HCT116 (cell line): Measurements from ENCODE around the gene NEU4. TPM values are rescaled to one million over a fixed set of nuclear protein-coding genes. Genes with fewer than 3 reads are reported as not detected.

Experiments
- ATAC-seq: fragments of 200-7000 bp; cut with Tn5 transposase; 2 replicates; pipeline ENCODE4 v1.9.1; 2020; ENCODE audit warnings: mild to moderate bottlenecking, moderate library complexity
- BruUV-seq: library from RNA; stranded (reverse); fragments of 400-500 nt; replicated peaks from 2 replicates; lab custom pipeline; 2021; lab: Mats Ljungman, UMichigan
- CTCF ChIA-PET: fragments of 300-600 bp; sonication (Branson Sonifier 250); formaldehyde crosslinking; loops from one replicate; lab custom pipeline; 2021; ENCODE audit warnings: antibody characterized with exemption; lab: Charles Lee
- POLR2A ChIA-PET: fragments of 300-600, 350-600 bp; sonication (Branson Sonifier 250); formaldehyde crosslinking; loops from one replicate; lab custom pipeline; 2021; ENCODE audit warnings: antibody characterized with exemption; lab: Charles Lee
- RAD21 ChIA-PET, 2 experiments: fragments of 300-600 bp; sonication (Branson Sonifier 250); formaldehyde crosslinking; loops; one replicate each; lab custom pipeline; 2023; ENCODE audit warnings: low total read pairs in 2 of 2; ENCODE audit not compliant: uncharacterized antibody in 2 of 2, unreplicated experiment in 2 of 2, low non-redundant PET in 1 of 2; lab: Charles Lee
- DNase-seq: peaks from one replicate; pipeline ENCODE4 v3.0.0-alpha.2; 2010; ENCODE audit warnings: low read depth, low spot score
- H2AFZ ChIP-seq: fragments of 200-600 bp; shearing (Covaris generic), sonication (generic); 2 replicates; pipeline ENCODE4 v1.6.1; 2017; ENCODE audit warnings: low read depth, mixed run types, mixed read lengths, antibody characterized with exemption, low read length; ENCODE audit not compliant: poor library complexity, severe bottlenecking
- H3K27ac ChIP-seq: 2 replicates; pipeline ENCODE4 v1.5.1; 2012; ENCODE audit warnings: low read depth, low read length
- H3K27me3 ChIP-seq: fragments of 200-600 bp; sonication (generic); 2 replicates; pipeline ENCODE4 v1.6.1; 2016; ENCODE audit warnings: mixed run types, low read length, mixed read lengths; ENCODE audit not compliant: insufficient read depth
- H3K36me3 ChIP-seq, 2 experiments: fragments of 200-500 bp in 1 of 2; fragments of 200-600 bp in 1 of 2; sonication (Bioruptor generic) in 1 of 2; sonication (generic) in 1 of 2; 2 replicates each; pipeline versions ENCODE4 v1.5.1 to v1.6.1; 2014 to 2016; ENCODE audit warnings: low read length in 2 of 2, inconsistent platforms in 1 of 2, mixed read lengths in 1 of 2, mixed run types in 1 of 2; ENCODE audit not compliant: insufficient read depth in 2 of 2, control insufficient read depth in 1 of 2
- H3K4me1 ChIP-seq, 2 experiments: fragments of 200-600 bp in 1 of 2; sonication (generic) in 1 of 2; 2 replicates each; pipeline versions ENCODE4 v1.5.1 to v1.6.1; 2012 to 2017; ENCODE audit warnings: low read length in 2 of 2, inconsistent platforms in 1 of 2, mild to moderate bottlenecking in 1 of 2, mixed read lengths in 1 of 2, mixed run types in 1 of 2, moderate library complexity in 1 of 2; ENCODE audit not compliant: insufficient read depth in 2 of 2, control insufficient read depth in 1 of 2
- H3K4me2 ChIP-seq: fragments of 200-600 bp; sonication (generic); 2 replicates; pipeline ENCODE4 v1.6.1; 2017; ENCODE audit warnings: mixed run types, low read length, mixed read lengths
- H3K4me3 ChIP-seq, 2 experiments: fragments of 200-600 bp in 1 of 2; sonication (generic) in 1 of 2; replicated peaks in 1 of 2; 2 replicates each; pipeline ENCODE4 v1.5.1; 2011 to 2016; ENCODE audit warnings: low read length in 2 of 2, control low read depth in 1 of 2, low read depth in 1 of 2, mild to moderate bottlenecking in 1 of 2, mixed read lengths in 1 of 2, mixed run types in 1 of 2
- H3K79me2 ChIP-seq: fragments of 200-600 bp; sonication (generic); 2 replicates; pipeline ENCODE4 v1.6.1; 2017; ENCODE audit warnings: mild to moderate bottlenecking, mixed run types, low read length, moderate library complexity, mixed read lengths; ENCODE audit not compliant: insufficient read depth
- H3K9ac ChIP-seq: fragments of 200-600 bp; sonication (generic); 2 replicates; pipeline ENCODE4 v1.6.1; 2016; ENCODE audit warnings: low read length, mixed read lengths
- H3K9me2 ChIP-seq: fragments of 200-600 bp; sonication (generic), shearing (Covaris generic); 2 replicates; pipeline ENCODE4 v1.6.1; 2017; ENCODE audit warnings: mixed run types, mild to moderate bottlenecking, moderate library complexity; ENCODE audit not compliant: insufficient read depth
- H3K9me3 ChIP-seq, 2 experiments: fragments of 200-500 bp in 1 of 2; fragments of 200-600 bp in 1 of 2; sonication (Bioruptor generic) in 1 of 2; sonication (generic) in 1 of 2; 2 replicates each; pipeline ENCODE4 v1.6.1; 2014 to 2017; ENCODE audit warnings: low read length in 2 of 2, mixed read lengths in 2 of 2, inconsistent platforms in 1 of 2, low read depth in 1 of 2, mild to moderate bottlenecking in 1 of 2, mixed run types in 1 of 2, moderate library complexity in 1 of 2; ENCODE audit not compliant: control insufficient read depth in 1 of 2, insufficient read depth in 1 of 2
- H4K20me1 ChIP-seq: fragments of 200-600 bp; sonication (generic), shearing (Covaris generic); 2 replicates; pipeline ENCODE4 v1.6.1; 2017; ENCODE audit warnings: mixed run types, mild to moderate bottlenecking, moderate library complexity; ENCODE audit not compliant: insufficient read depth
- CBX3 ChIP-seq: IDR thresholded peaks from 2 replicates; pipeline ENCODE4 v1.6.1; 2012; ENCODE audit warnings: low read depth
- CEBPB ChIP-seq: IDR thresholded peaks from 2 replicates; pipeline ENCODE4 v1.6.1; 2012; ENCODE audit warnings: low read depth
- EGR1 ChIP-seq: IDR thresholded peaks from 2 replicates; pipeline ENCODE4 v1.6.1; 2012; ENCODE audit warnings: low read depth
- EZH2 ChIP-seq: fragments of 200-600 bp; sonication (generic); IDR thresholded peaks from 2 replicates; pipeline ENCODE4 v1.6.1; 2017; ENCODE audit warnings: antibody characterized with exemption, mixed run types
- MAX ChIP-seq: IDR thresholded peaks from 2 replicates; pipeline ENCODE4 v1.6.1; 2012
- RAD21 ChIP-seq: IDR thresholded peaks from 2 replicates; pipeline ENCODE4 v1.6.1; 2012; ENCODE audit warnings: low read depth, mild to moderate bottlenecking
- SP1 ChIP-seq: IDR thresholded peaks from 2 replicates; pipeline ENCODE4 v1.6.1; 2012; ENCODE audit warnings: low read depth
- TCF7L2 ChIP-seq: IDR thresholded peaks from 2 replicates; pipeline ENCODE4 v1.7.0; 2011; ENCODE audit warnings: borderline replicate concordance, inconsistent platforms; ENCODE audit not compliant: insufficient read depth, insufficient read length; ENCODE audit errors: extremely low read depth
- YY1 ChIP-seq: IDR thresholded peaks from 2 replicates; pipeline ENCODE4 v1.6.1; 2011; ENCODE audit warnings: low read length, low read depth, moderate library complexity, mild to moderate bottlenecking; ENCODE audit not compliant: insufficient replicate concordance; ENCODE audit errors: extremely low read depth
- ZNF274 ChIP-seq: fragments of 200-500 bp; sonication (Bioruptor generic); IDR thresholded peaks from 2 replicates; pipeline ENCODE4 v1.6.1; 2014; ENCODE audit warnings: mild to moderate bottlenecking, low read depth, low read length, inconsistent platforms
- intact Hi-C: fragments of 100-400 bp; cut with micrococcal nuclease; formaldehyde crosslinking; loops from 2 replicates; pipeline ENCODE4 v1.10.0; 2022
- total RNA-seq: library from RNA; stranded (reverse); gene quantifications from one replicate; pipeline ENCODE4 v1.2.1, GENCODE V29; 2021; ENCODE audit not compliant: unreplicated experiment
- TF ChIP-seq, protein P1 (sequence below): IDR thresholded peaks from 2 replicates; pipeline ENCODE4 v1.6.1; 2012; ENCODE audit warnings: low read depth
- TF ChIP-seq, protein P2 (sequence below): IDR thresholded peaks from 2 replicates; pipeline ENCODE4 v1.6.1; 2011; ENCODE audit warnings: mild to moderate bottlenecking, low read length, moderate library complexity; ENCODE audit not compliant: insufficient replicate concordance; ENCODE audit errors: extremely low read depth

NEU4 gene
- total RNA-seq, 1 experiment from 2014 or later: 0.34 TPM

GRCh38 chr2:241842067-241842415 lies 33.0 kb downstream of the NEU4 start:
- CTCF ChIA-PET: no interaction called here
- intact Hi-C loops: no loop called here

GRCh38 chr2:241842620-241843211 lies 33.7 kb downstream of the NEU4 start:
- Histone ChIP-seq H3K9me2 (no peaks in the 10 kb centered on the region), H3K9ac (no peak overlapping the region), H3K4me1 (peaks cover 10 to 14% of the 10 kb centered on the region in 2 experiments), H2AFZ (no peak overlapping the region), H3K9me3 (no peaks in the 10 kb centered on the region), H3K27me3 (no peaks in the 10 kb centered on the region), H4K20me1 (no peaks in the 10 kb centered on the region), H3K79me2 (no peaks in the 10 kb centered on the region), H3K27ac (no peak overlapping the region), H3K4me2 (no peak overlapping the region), H3K36me3 (no peaks in the 10 kb centered on the region), H3K4me3 (no peak overlapping the region)
- ChIA-PET RAD21 (no interaction called here), CTCF (no interaction called here), POLR2A (no interaction called here)
- no peak for TF ChIP-seq RAD21
- TF ChIP-seq CBX3: no peak
- no peak for TF ChIP-seq EGR1
- TF ChIP-seq MAX: no peak
- TF ChIP-seq SP1: no peak
- no peak for TF ChIP-seq CEBPB
- TF ChIP-seq, protein P1, sequence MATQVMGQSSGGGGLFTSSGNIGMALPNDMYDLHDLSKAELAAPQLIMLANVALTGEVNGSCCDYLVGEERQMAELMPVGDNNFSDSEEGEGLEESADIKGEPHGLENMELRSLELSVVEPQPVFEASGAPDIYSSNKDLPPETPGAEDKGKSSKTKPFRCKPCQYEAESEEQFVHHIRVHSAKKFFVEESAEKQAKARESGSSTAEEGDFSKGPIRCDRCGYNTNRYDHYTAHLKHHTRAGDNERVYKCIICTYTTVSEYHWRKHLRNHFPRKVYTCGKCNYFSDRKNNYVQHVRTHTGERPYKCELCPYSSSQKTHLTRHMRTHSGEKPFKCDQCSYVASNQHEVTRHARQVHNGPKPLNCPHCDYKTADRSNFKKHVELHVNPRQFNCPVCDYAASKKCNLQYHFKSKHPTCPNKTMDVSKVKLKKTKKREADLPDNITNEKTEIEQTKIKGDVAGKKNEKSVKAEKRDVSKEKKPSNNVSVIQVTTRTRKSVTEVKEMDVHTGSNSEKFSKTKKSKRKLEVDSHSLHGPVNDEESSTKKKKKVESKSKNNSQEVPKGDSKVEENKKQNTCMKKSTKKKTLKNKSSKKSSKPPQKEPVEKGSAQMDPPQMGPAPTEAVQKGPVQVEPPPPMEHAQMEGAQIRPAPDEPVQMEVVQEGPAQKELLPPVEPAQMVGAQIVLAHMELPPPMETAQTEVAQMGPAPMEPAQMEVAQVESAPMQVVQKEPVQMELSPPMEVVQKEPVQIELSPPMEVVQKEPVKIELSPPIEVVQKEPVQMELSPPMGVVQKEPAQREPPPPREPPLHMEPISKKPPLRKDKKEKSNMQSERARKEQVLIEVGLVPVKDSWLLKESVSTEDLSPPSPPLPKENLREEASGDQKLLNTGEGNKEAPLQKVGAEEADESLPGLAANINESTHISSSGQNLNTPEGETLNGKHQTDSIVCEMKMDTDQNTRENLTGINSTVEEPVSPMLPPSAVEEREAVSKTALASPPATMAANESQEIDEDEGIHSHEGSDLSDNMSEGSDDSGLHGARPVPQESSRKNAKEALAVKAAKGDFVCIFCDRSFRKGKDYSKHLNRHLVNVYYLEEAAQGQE: no peak
- no peak for TF ChIP-seq EZH2
- no peak for TF ChIP-seq YY1
- no peak for TF ChIP-seq ZNF274
- DNase-seq: no peak
- BruUV-seq: no TSS peak
- ATAC-seq: no peak
- intact Hi-C loops: no loop called here

More at GRCh38 chr2:241842067-241842415, 33.0 kb downstream of the NEU4 start:
- H4K20me1 ChIP-seq: no peaks in the 10 kb centered on the region
- no peak overlapping the region for H3K4me3 ChIP-seq
- ChIA-PET POLR2A (no interaction called here), RAD21 (no interaction called here)
- BruUV-seq: no TSS peak
- H3K27ac ChIP-seq: no peak overlapping the region
- H3K9me3 ChIP-seq: no peaks in the 10 kb centered on the region
- peaks cover 10 to 14% of the 10 kb centered on the region in 2 experiments for H3K4me1 ChIP-seq
- no peaks in the 10 kb centered on the region for H3K9me2 ChIP-seq
- DNase-seq (no peak), ATAC-seq (no peak)
- H2AFZ ChIP-seq: no peak overlapping the region
- no peaks in the 10 kb centered on the region for H3K79me2 ChIP-seq
- TF ChIP-seq EZH2 (no peak), EGR1 (no peak), CBX3 (no peak), MAX (no peak), YY1 (no peak), TCF7L2 (no peak)
- TF ChIP-seq, protein P2, sequence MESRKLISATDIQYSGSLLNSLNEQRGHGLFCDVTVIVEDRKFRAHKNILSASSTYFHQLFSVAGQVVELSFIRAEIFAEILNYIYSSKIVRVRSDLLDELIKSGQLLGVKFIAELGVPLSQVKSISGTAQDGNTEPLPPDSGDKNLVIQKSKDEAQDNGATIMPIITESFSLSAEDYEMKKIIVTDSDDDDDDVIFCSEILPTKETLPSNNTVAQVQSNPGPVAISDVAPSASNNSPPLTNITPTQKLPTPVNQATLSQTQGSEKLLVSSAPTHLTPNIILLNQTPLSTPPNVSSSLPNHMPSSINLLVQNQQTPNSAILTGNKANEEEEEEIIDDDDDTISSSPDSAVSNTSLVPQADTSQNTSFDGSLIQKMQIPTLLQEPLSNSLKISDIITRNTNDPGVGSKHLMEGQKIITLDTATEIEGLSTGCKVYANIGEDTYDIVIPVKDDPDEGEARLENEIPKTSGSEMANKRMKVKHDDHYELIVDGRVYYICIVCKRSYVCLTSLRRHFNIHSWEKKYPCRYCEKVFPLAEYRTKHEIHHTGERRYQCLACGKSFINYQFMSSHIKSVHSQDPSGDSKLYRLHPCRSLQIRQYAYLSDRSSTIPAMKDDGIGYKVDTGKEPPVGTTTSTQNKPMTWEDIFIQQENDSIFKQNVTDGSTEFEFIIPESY: no peak
- H3K4me2 ChIP-seq: no peak overlapping the region
- H3K9ac ChIP-seq: no peak overlapping the region
- no peaks in the 10 kb centered on the region for H3K36me3 ChIP-seq
- H3K27me3 ChIP-seq: no peaks in the 10 kb centered on the region
